H1 (cell line): ENCODE data around the gene ARHGEF11.

Experiments
- CBX8 ChIP-seq: fragments of 300-800, 300-1000 bp; sonication (generic); IDR thresholded peaks from 2 replicates; pipeline ENCODE4 v1.7.1; 2016; ENCODE audit warnings: low read depth, low read length, borderline replicate concordance
- CHD1 ChIP-seq: IDR thresholded peaks from 2 replicates; pipeline ENCODE4 v1.6.1; 2012; ENCODE audit warnings: low read depth, low read length, improper control_type of control experiment
- EZH2 ChIP-seq: fragments of 200-600 bp; sonication (generic); IDR thresholded peaks from 2 replicates; pipeline ENCODE4 v1.7.1; 2012; ENCODE audit warnings: low read depth, mild to moderate bottlenecking, moderate library complexity, low read length, inconsistent platforms; ENCODE audit not compliant: severe bottlenecking
- JUND ChIP-seq: IDR thresholded peaks from 2 replicates; pipeline ENCODE4 v1.6.1; 2011; ENCODE audit warnings: mild to moderate bottlenecking, improper control_type of control experiment, low read length
- KDM5A ChIP-seq: fragments of 200-600 bp; IDR thresholded peaks from 2 replicates; pipeline ENCODE4 v1.7.1; 2012; ENCODE audit warnings: mild to moderate bottlenecking, low read length, inconsistent platforms, mixed read lengths
- NRF1 ChIP-seq: IDR thresholded peaks from 2 replicates; pipeline ENCODE4 v1.6.1; 2011; ENCODE audit warnings: mild to moderate bottlenecking, low read depth, low read length, improper control_type of control experiment
- SRF ChIP-seq: IDR thresholded peaks from 2 replicates; pipeline ENCODE4 v1.6.1; 2011; ENCODE audit warnings: mild to moderate bottlenecking, low read depth, low read length, moderate library complexity
- TAF1 ChIP-seq: IDR thresholded peaks from 2 replicates; pipeline ENCODE4 v1.6.1; 2011; ENCODE audit warnings: mild to moderate bottlenecking, low read depth, low read length
- TF ChIP-seq, protein P1 (sequence below), 3 experiments: IDR thresholded peaks; 1 replicate in 2 of 3; 2 replicates in 1 of 3; pipeline versions ENCODE4 v1.5.1 to v1.6.1; 2011; ENCODE audit warnings: low read length in 3 of 3, mild to moderate bottlenecking in 3 of 3, inconsistent platforms in 2 of 3, low read depth in 1 of 3, moderate library complexity in 1 of 3; ENCODE audit not compliant: insufficient read depth in 1 of 3; ENCODE audit errors: control extremely low read depth in 1 of 3

DNA sequence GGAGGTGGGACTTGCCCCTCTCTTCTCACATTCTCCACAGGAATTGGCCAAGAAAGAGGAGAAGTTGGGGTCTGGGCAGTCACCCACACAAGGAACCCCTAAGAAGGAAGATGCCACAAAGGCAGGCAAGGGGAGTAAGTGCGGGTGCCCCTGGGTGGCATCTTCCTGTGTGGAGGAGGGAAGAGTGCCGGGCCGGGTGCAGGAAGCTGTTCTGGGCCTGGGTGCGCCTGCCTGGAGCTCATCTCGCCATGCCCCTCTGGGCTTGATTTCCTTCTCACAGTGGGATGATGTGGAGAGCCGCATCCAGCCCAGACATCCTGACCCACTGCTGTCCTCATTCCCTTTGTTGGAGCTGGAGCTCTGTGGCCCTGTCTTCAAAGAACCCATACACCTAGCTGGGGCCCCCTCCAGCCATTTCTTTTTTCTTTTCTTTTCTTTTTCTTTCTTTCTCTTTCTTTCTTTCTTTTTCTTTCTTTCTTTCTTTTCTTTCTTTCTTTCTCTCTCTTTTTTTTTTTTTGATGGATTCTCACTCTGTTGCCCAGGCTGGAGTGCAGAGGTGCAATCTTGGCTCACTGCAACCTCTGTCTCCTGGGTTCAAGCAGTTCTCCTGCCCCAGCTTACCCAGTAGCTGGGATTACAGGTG lies 115.8 kb downstream of the ARHGEF11 start:
- TF ChIP-seq, protein P1, sequence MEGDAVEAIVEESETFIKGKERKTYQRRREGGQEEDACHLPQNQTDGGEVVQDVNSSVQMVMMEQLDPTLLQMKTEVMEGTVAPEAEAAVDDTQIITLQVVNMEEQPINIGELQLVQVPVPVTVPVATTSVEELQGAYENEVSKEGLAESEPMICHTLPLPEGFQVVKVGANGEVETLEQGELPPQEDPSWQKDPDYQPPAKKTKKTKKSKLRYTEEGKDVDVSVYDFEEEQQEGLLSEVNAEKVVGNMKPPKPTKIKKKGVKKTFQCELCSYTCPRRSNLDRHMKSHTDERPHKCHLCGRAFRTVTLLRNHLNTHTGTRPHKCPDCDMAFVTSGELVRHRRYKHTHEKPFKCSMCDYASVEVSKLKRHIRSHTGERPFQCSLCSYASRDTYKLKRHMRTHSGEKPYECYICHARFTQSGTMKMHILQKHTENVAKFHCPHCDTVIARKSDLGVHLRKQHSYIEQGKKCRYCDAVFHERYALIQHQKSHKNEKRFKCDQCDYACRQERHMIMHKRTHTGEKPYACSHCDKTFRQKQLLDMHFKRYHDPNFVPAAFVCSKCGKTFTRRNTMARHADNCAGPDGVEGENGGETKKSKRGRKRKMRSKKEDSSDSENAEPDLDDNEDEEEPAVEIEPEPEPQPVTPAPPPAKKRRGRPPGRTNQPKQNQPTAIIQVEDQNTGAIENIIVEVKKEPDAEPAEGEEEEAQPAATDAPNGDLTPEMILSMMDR (IDR thresholded peaks at IDR 0.05; ENCODE audit: control extremely low read depth in 1 of 3, insufficient read depth in 1 of 3, low read depth in 1 of 3, low read length in 3 of 3) = no peak
- TF ChIP-seq CBX8 (no peak), CHD1 (no peak), SRF (no peak), EZH2 (no peak), JUND (no peak), NRF1 (no peak), KDM5A (no peak), TAF1 (no peak)
